SIG-M5 treated with dmso at 0.1 percent for 504 hours (cell line): Measurements from ENCODE around the gene FEM1B.

Source experiments
- DNase-seq: peaks from one replicate; lab custom pipeline; 2025; ENCODE audit not compliant: unreplicated experiment; lab: John Stamatoyannopoulos, UW

The FEM1B gene

GRCh38 chr15:68321229-68321628, 43.7 kb downstream of the FEM1B start:
- no peak for DNase-seq

- no peak for DNase-seq
These were observed 45.3 kb downstream of the FEM1B start for GRCh38 chr15:68322796-68323195.

DNA sequence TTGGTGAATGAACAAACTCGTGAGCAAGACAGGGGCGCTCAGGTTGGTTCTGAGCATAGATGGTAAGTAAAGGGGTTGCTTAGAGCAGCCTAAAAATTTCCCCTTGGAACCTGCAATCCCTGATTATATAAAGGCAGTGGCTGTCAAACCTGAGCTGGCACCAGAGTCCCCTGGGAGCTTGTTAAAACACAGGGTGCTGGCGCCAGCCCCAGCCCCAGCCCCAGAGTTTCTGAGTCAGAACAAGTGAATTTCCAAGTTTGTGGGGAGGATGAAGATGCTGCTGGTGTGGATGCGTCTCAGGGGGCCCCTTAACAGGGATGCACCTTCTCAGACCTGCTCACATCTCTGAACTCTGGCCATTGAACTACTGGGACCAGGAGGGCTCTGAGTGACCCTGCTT, 48.2 kb downstream of the FEM1B start:
- no peak for DNase-seq

GRCh38 chr15:68326711-68327354, 49.3 kb downstream of the FEM1B start:
- DNase-seq: no peak

DNA sequence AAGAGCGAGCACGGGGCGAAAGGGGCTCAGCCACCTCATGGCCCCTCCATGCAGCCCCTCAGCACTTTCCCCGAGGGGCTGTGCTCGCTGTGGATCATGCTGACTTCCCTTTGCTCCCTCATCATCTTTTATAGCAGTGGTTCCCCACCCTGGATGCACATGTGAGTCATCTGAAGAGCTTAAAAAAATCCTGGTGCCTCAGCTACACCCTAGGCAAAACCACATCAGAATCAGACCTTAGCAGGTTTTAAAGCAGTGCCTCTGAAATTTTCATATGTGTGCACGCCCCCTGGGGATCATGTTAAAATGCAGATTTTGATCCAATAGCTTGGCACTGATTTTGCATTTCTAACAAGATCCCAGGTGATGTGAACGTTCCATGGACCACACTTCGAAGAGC, 50.9 kb downstream of the FEM1B start:
- DNase-seq: no peak

- DNase-seq: no peak
These were observed 51.4 kb downstream of the FEM1B start for GRCh38 chr15:68328964-68329363.

DNA sequence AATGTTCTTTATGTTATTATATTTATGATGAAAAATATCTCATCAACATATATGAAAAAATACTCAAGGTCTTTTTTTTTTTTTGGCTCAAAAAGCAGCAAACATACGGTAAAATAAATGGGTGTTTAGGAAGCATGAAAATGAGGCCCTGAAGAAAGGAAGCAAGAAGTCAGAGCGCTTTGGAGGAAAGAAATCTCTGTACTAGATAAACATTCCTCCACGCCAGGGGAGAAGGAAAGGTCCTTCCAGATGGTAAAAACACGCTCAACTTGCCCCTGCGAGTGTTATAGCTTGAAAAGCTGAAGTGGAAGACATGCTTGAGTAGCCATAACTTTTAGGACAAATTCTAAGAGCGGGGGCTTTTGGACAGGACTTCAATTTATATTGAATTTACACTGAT, 52.9 kb downstream of the FEM1B start:
- DNase-seq: no peak

DNA sequence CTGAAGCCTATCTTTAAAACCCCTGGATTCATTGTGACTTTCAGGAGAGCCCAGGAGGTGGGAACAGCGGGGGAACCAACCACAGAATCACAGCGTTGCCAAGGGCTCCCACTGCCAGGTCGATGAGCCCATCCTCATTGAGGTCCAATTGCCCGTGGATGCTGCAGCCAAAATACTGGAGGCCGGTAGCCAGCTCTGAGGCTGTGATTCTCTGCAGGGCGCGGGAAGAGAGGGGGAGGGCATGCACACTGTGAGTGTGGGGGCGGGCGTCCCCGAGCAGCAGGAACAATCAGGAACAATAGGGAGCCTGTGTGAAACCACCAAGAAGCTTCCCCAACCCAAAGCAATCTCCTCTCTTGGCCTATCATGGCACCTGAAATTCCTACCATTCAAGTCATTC, 53.4 kb downstream of the FEM1B start:
- DNase-seq: no peak

- no peak for DNase-seq
These were observed 54.7 kb downstream of the FEM1B start for GRCh38 chr15:68332266-68332665.

DNA sequence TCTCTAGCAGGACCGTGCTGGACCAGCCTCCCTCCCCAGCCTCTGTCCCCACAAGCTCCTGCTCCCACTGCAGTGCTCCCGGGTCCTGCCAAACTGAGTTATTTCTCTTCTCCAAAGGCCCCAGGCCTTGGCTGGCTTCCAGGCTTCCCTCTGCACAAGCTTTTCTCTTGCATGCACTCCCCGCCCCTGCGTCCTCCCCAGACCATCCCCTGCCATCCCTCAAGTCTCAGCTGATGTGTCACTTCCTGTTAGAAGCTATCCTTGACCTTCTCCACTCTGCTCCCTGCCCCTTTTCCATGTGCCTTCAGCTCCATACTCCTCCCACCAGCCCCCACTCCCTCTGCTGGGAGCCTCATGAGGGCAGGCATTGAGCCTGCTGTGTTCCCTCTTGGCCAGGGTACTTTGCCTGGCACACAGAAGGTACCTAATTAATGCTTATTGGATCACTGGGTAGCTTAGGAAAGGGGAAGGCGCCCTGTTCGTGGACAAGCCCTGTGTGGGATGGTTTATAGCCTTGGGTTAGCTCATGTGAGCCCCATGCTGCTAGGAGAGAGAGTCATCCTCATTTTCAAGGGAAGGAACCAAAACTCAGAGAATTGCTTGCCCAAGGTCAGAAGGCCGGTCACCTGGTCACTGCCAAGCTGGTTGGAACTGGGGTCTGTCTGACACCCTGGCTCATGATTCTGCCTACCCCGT, 56.4 kb downstream of the FEM1B start:
- DNase-seq: no peak

GRCh38 chr15:68334661-68335124, 57.1 kb downstream of the FEM1B start:
- DNase-seq: no peak

- no peak for DNase-seq
These were observed 57.7 kb downstream of the FEM1B start for GRCh38 chr15:68335251-68335650.

- no peak for DNase-seq
These were observed 58.1 kb downstream of the FEM1B start for GRCh38 chr15:68335655-68336054.

DNA sequence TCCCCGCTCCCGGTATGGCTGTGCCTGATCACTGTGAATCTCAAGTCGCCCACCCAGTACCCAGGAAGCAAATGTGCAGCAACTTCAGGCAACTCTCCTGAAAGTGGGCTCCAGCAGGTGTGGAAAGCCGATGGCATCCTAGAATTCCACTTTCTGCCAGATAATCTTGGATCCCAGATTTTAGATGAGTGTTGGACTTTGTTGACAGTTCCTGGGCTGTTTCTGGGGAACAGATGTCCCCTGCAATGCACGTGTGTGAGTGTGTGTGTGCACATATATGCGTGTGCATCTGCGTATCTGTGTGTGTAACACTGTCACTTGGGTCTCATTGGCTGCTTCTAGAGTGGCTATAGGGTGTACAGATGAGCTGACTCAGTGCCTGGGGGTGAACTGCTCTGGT, 59.0 kb downstream of the FEM1B start:
- DNase-seq: no peak

DNA sequence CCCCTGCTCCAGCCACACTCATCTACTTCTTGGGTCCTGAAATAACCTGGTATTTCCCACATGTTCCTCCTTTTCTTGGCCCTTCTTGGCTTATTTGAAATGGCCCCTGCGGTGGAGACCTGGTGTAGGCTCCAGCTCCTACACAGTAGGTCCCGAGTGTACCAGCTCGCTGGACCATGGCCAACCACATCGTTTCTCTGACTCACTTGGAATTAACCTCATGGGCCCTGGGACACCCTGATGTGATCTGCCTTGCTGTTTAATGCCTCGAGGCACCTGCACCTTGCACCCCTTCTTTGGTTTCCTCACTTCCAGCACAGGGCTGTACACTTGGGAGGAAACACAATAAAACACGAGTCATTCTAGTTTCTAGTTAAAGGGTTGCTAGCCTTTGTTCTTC, 60.3 kb downstream of the FEM1B start:
- no peak for DNase-seq

DNA sequence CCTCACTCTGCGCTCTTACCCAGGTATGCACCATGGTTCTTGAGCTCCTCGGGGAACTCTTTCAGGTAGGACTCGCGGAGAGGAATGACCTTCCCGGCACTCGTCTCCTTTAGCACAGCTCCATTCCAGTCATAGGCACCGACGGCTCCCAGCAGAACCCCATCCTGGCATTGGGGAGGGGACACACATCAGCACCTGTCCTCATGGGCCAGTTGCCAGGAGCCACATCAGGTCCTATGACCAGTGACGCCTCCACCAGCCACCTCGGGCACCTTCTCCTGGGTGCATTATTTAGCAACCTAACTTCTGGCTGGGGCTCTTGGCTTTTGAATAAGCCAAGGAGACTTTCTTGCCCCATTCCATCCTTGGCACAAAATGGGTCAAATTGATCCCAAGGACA, 61.9 kb downstream of the FEM1B start:
- no peak for DNase-seq

- DNase-seq: no peak
These were observed 63.5 kb downstream of the FEM1B start for GRCh38 chr15:68340726-68341671.

GRCh38 chr15:68341760-68342725, 64.5 kb downstream of the FEM1B start:
- peak; percentile 23 for DNase-seq

- no peak for DNase-seq
These were observed 66.2 kb downstream of the FEM1B start for GRCh38 chr15:68343579-68344225.

- peak; percentile 11 for DNase-seq
These were observed 67.1 kb downstream of the FEM1B start for GRCh38 chr15:68344600-68344999.
